ENCODE data around the gene GHR.

Gene GHR

GRCh38 chr5:42626462-42626861, 203.2 kb downstream of the GHR start:
- Histone ChIP-seq H3K9me3 (ENCODE audit: insufficient read depth, low read length, severe bottlenecking) (no peaks in the 10 kb centered on the region), H4K20me1 (ENCODE audit: insufficient read depth, low read length) (no peaks in the 10 kb centered on the region), H3K79me2 (ENCODE audit: insufficient read depth, low read length) (no peaks in the 10 kb centered on the region), H3K4me3 (ENCODE audit: low read depth in 1 of 2, low read length in 2 of 2) (no peak overlapping the region), H3K9ac (ENCODE audit: low read depth, low read length) (no peak overlapping the region), H3K36me3 (ENCODE audit: insufficient read depth, low read length) (no peaks in the 10 kb centered on the region), H3K27ac (ENCODE audit: low read length) (no peak overlapping the region), H3K4me2 (ENCODE audit: insufficient read depth, low read length) (no peak overlapping the region), H2AFZ (ENCODE audit: low read depth, low read length) (no peak overlapping the region), H3K27me3 (ENCODE audit: insufficient read depth, low read length, poor library complexity) (no peaks in the 10 kb centered on the region), H3K4me1 (ENCODE audit: insufficient read depth, low read length) (no peaks in the 10 kb centered on the region)
- ATAC-seq (ENCODE audit: insufficient read depth, low read depth) (no peak), DNase-seq (no peak)
- TF ChIP-seq CTCF (IDR thresholded peaks at IDR 0.05; ENCODE audit: borderline replicate concordance, extremely low read depth, low read length, poor library complexity, severe bottlenecking) (no peak), EZH2 (IDR thresholded peaks at IDR 0.05; ENCODE audit: borderline replicate concordance, low read depth, low read length, severe bottlenecking) (no peak)

- TF ChIP-seq EZH2 (IDR thresholded peaks at IDR 0.05; ENCODE audit: borderline replicate concordance, low read depth, low read length, severe bottlenecking), result no peak
- no peak for TF ChIP-seq CTCF (IDR thresholded peaks at IDR 0.05; ENCODE audit: borderline replicate concordance, extremely low read depth, low read length, poor library complexity, severe bottlenecking)
- no peak for ATAC-seq (ENCODE audit: insufficient read depth, low read depth)
Observed at GRCh38 chr5:42628821-42629220, 205.6 kb downstream of the GHR start.

GRCh38 chr5:42629284-42629683, 206.0 kb downstream of the GHR start:
- H3K4me2 ChIP-seq (ENCODE audit: insufficient read depth, low read length), result no peak overlapping the region
- H3K9me3 ChIP-seq (ENCODE audit: insufficient read depth, low read length, severe bottlenecking), result no peaks in the 10 kb centered on the region
- no peaks in the 10 kb centered on the region for H3K27me3 ChIP-seq (ENCODE audit: insufficient read depth, low read length, poor library complexity)
- no peak overlapping the region for H3K27ac ChIP-seq (ENCODE audit: low read length)
- H3K79me2 ChIP-seq (ENCODE audit: insufficient read depth, low read length), result no peaks in the 10 kb centered on the region
- no peaks in the 10 kb centered on the region for H4K20me1 ChIP-seq (ENCODE audit: insufficient read depth, low read length)
- no peak for ATAC-seq (ENCODE audit: insufficient read depth, low read depth)
- DNase-seq, result no peak
- no peaks in the 10 kb centered on the region for H3K4me1 ChIP-seq (ENCODE audit: insufficient read depth, low read length)
- no peak overlapping the region for H2AFZ ChIP-seq (ENCODE audit: low read depth, low read length)
- H3K36me3 ChIP-seq (ENCODE audit: insufficient read depth, low read length), result no peaks in the 10 kb centered on the region
- H3K4me3 ChIP-seq (ENCODE audit: low read depth in 1 of 2, low read length in 2 of 2), result no peak overlapping the region
- no peak overlapping the region for H3K9ac ChIP-seq (ENCODE audit: low read depth, low read length)
- TF ChIP-seq EZH2 (IDR thresholded peaks at IDR 0.05; ENCODE audit: borderline replicate concordance, low read depth, low read length, severe bottlenecking), result no peak
- no peak for TF ChIP-seq CTCF (IDR thresholded peaks at IDR 0.05; ENCODE audit: borderline replicate concordance, extremely low read depth, low read length, poor library complexity, severe bottlenecking)

More at GRCh38 chr5:42628821-42629220, 205.6 kb downstream of the GHR start:
- Histone ChIP-seq H2AFZ (ENCODE audit: low read depth, low read length) (no peak overlapping the region), H3K27ac (ENCODE audit: low read length) (no peak overlapping the region), H3K9me3 (ENCODE audit: insufficient read depth, low read length, severe bottlenecking) (no peaks in the 10 kb centered on the region), H3K36me3 (ENCODE audit: insufficient read depth, low read length) (no peaks in the 10 kb centered on the region), H3K4me2 (ENCODE audit: insufficient read depth, low read length) (no peak overlapping the region), H3K9ac (ENCODE audit: low read depth, low read length) (no peak overlapping the region), H3K27me3 (ENCODE audit: insufficient read depth, low read length, poor library complexity) (no peaks in the 10 kb centered on the region), H3K4me1 (ENCODE audit: insufficient read depth, low read length) (no peaks in the 10 kb centered on the region), H3K4me3 (ENCODE audit: low read depth in 1 of 2, low read length in 2 of 2) (no peak overlapping the region), H4K20me1 (ENCODE audit: insufficient read depth, low read length) (no peaks in the 10 kb centered on the region), H3K79me2 (ENCODE audit: insufficient read depth, low read length) (no peaks in the 10 kb centered on the region)
- DNase-seq, result no peak

DNA sequence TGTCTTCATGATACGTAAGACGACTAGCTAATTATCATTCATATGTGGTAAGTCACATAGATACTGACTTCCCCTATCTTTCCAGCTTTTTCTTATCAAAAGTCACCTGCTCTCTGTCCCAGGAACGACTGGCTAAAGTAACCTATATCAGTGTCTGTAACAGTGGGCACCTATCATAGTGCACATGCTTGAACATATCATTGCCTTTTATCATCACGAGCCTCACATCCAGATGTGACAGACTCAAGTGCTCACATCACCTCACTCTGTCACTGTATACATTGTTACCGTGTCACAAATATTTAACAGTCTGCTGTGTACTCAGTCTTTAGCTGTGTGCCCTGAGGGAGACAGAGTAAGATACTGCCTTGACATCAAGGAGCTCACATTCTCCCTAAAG, 208.0 kb downstream of the GHR start:
- DNase-seq, result no peak
- H3K9me3 ChIP-seq (ENCODE audit: insufficient read depth, low read length, severe bottlenecking), result no peaks in the 10 kb centered on the region
- no peak for ATAC-seq (ENCODE audit: insufficient read depth, low read depth)
- no peaks in the 10 kb centered on the region for H3K4me1 ChIP-seq (ENCODE audit: insufficient read depth, low read length)
- no peak overlapping the region for H3K4me2 ChIP-seq (ENCODE audit: insufficient read depth, low read length)
- H3K4me3 ChIP-seq (ENCODE audit: low read depth in 1 of 2, low read length in 2 of 2), result no peak overlapping the region
- no peaks in the 10 kb centered on the region for H4K20me1 ChIP-seq (ENCODE audit: insufficient read depth, low read length)
- H3K9ac ChIP-seq (ENCODE audit: low read depth, low read length), result no peak overlapping the region
- TF ChIP-seq CTCF (IDR thresholded peaks at IDR 0.05; ENCODE audit: borderline replicate concordance, extremely low read depth, low read length, poor library complexity, severe bottlenecking) (no peak), EZH2 (IDR thresholded peaks at IDR 0.05; ENCODE audit: borderline replicate concordance, low read depth, low read length, severe bottlenecking) (no peak)
- no peaks in the 10 kb centered on the region for H3K36me3 ChIP-seq (ENCODE audit: insufficient read depth, low read length)
- H2AFZ ChIP-seq (ENCODE audit: low read depth, low read length), result no peak overlapping the region
- H3K27ac ChIP-seq (ENCODE audit: low read length), result no peak overlapping the region
- H3K27me3 ChIP-seq (ENCODE audit: insufficient read depth, low read length, poor library complexity), result no peaks in the 10 kb centered on the region
- H3K79me2 ChIP-seq (ENCODE audit: insufficient read depth, low read length), result no peaks in the 10 kb centered on the region

All from DND-41 (cell line).